Tibial nerve (tissue), 4 donors: Measurements from ENCODE around the gene PCDHA9. TPM values are rescaled to one million over a fixed set of nuclear protein-coding genes. Genes with fewer than 3 reads are reported as not detected.

ENCODE experiments used
- DNase-seq, 2 donors: peaks; one replicate each; pipeline ENCODE4 v3.0.0-alpha.2; 2019; ENCODE audit warnings: low spot score in 2 of 2
- H3K27ac ChIP-seq, 4 donors: fragments of 200-600 bp; sonication (generic) in 3 of 4; one replicate each; pipeline ENCODE4 v1.5.1; 2017 to 2019; ENCODE audit warnings: mild to moderate bottlenecking in 1 of 4
- H3K27me3 ChIP-seq, 2 donors: fragments of 200-600 bp; sonication (generic) in 1 of 2; one replicate each; pipeline versions ENCODE4 v1.5.1 to v1.6.0; 2017 to 2019
- H3K36me3 ChIP-seq, 3 donors: fragments of 200-600 bp; sonication (generic); one replicate each; pipeline ENCODE4 v1.5.1; 2018 to 2019
- H3K4me1 ChIP-seq, 4 donors: fragments of 200-600 bp; sonication (generic) in 3 of 4; one replicate each; pipeline ENCODE4 v1.5.1; 2017 to 2019
- H3K4me3 ChIP-seq, 4 donors: fragments of 200-600 bp; sonication (generic) in 3 of 4; one replicate each; pipeline ENCODE4 v1.5.1; 2017 to 2019; ENCODE audit warnings: mild to moderate bottlenecking in 1 of 4, moderate library complexity in 1 of 4
- H3K9me3 ChIP-seq, 4 donors: fragments of 200-600 bp; sonication (generic) in 3 of 4; one replicate each; pipeline ENCODE4 v1.5.1; 2017 to 2019
- EP300 ChIP-seq, 2 donors: sonication (generic); formaldehyde crosslinking; IDR thresholded peaks; one replicate each; pipeline ENCODE4 v1.6.1; 2017; ENCODE audit warnings: antibody characterized with exemption in 2 of 2, mild to moderate bottlenecking in 1 of 2
- POLR2A ChIP-seq, 2 donors: fragments of 450-650 bp; IDR thresholded peaks; one replicate each; pipeline ENCODE4 v1.6.1; 2017; ENCODE audit warnings: antibody characterized with exemption in 2 of 2, mild to moderate bottlenecking in 2 of 2, moderate library complexity in 2 of 2
- WGBS, 2 donors: methylation state at CpG; one replicate each; pipeline ENCODE4 v1.1.5; 2018; 5-methylcytosine and 5-hydroxymethylcytosine counted together
- total RNA-seq, 4 donors: library from RNA; depleted of rRNA; stranded (reverse); fragments of >200 nt; gene quantifications; one replicate each; pipeline ENCODE4 v1.1.0, GENCODE V29; 2016
- TF ChIP-seq, protein P1 (sequence below), 5 experiments: fragments of 200-600 bp in 3 of 5; fragments of 450-650 bp in 2 of 5; sonication (generic) in 3 of 5; IDR thresholded peaks; one replicate each; pipeline ENCODE4 v1.5.1; 2016 to 2019; ENCODE audit warnings: antibody characterized with exemption in 5 of 5, mild to moderate bottlenecking in 3 of 5, moderate library complexity in 2 of 5

Gene PCDHA9
- total RNA-seq, 4 donors from 2014 or later = 0.39 to 1.8 (median 0.64) TPM

DNA sequence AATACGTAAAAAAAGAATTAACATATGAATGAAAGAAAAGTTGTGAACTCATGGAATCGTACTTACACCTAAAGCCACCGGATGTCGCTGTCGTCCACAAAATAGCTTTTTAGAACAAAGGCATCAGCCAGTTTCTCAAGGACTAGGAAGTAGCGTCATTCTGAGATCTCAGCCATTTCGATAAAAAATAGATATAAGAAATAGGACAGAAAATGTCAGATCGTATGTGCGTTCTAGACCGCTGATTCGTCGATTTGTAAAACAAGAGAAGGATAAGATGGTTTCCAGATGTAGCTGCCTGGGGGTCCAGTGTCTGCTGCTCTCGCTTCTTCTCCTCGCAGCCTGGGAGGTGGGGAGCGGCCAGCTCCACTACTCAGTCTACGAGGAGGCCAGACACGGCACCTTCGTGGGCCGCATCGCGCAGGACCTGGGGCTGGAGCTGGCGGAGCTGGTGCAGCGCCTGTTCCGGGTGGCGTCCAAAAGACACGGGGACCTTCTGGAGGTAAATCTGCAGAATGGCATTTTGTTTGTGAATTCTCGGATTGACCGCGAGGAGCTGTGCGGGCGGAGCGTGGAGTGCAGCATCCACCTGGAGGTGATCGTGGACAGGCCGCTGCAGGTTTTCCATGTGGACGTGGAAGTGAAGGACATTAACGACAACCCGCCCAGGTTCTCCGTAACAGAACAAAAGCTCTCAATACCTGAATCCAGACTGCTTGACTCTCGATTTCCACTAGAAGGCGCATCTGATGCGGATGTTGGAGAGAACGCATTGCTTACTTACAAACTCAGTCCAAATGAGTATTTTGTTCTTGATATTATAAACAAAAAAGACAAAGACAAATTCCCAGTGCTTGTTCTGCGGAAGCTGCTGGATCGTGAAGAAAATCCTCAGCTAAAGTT is 7.8 kb downstream of the PCDHA9 start, which contains the start of gene PCDHA10:
PCDHA10 (plus strand) TSS at position 126 of the 903 bp plus-strand sequence; CDS start at position 278, 152 bp downstream.
- peak within 1 kb of the TSS in 3 of 4 donors; percentile 17 to 46 (median 20) for H3K4me3 ChIP-seq
- DNase-seq = no peak
- WGBS, 2 donors = 21 to 25% methylated on average over 44 of the region's 44 CpGs
- peaks cover 0 to 10% (median 0%) of the 10 kb centered on the region in 3 donors for H3K36me3 ChIP-seq
- H3K27ac ChIP-seq = no peak within 1 kb of the TSS
- H3K4me1 ChIP-seq = no peaks in the 10 kb centered on the region
- peaks cover 0 to 49% (median 4%) of the 10 kb centered on the region in 4 donors for H3K9me3 ChIP-seq
- TF ChIP-seq EP300 (IDR thresholded peaks at IDR 0.05) (no peak), POLR2A (IDR thresholded peaks at IDR 0.05) (no peak)
- TF ChIP-seq, protein P1, sequence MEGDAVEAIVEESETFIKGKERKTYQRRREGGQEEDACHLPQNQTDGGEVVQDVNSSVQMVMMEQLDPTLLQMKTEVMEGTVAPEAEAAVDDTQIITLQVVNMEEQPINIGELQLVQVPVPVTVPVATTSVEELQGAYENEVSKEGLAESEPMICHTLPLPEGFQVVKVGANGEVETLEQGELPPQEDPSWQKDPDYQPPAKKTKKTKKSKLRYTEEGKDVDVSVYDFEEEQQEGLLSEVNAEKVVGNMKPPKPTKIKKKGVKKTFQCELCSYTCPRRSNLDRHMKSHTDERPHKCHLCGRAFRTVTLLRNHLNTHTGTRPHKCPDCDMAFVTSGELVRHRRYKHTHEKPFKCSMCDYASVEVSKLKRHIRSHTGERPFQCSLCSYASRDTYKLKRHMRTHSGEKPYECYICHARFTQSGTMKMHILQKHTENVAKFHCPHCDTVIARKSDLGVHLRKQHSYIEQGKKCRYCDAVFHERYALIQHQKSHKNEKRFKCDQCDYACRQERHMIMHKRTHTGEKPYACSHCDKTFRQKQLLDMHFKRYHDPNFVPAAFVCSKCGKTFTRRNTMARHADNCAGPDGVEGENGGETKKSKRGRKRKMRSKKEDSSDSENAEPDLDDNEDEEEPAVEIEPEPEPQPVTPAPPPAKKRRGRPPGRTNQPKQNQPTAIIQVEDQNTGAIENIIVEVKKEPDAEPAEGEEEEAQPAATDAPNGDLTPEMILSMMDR (IDR thresholded peaks at IDR 0.05) = peak in 3 of 5 experiments; percentile 8 to 25 (median 12)
- no peaks in the 10 kb centered on the region for H3K27me3 ChIP-seq

GRCh38 chr5:140857177-140857986 is 9.2 kb downstream of the PCDHA9 start:
- no peaks in the 10 kb centered on the region for H3K4me1 ChIP-seq
- H3K9me3 ChIP-seq = peaks cover 0 to 59% (median 6%) of the 10 kb centered on the region in 4 donors
- peaks cover 0 to 17% (median 0%) of the 10 kb centered on the region in 3 donors for H3K36me3 ChIP-seq
- WGBS, 2 donors = 58 to 62% methylated on average over 73 to 82 of the region's 94 CpGs
- TF ChIP-seq EP300 (IDR thresholded peaks at IDR 0.05) (no peak), POLR2A (IDR thresholded peaks at IDR 0.05) (no peak)
- TF ChIP-seq, protein P1 (IDR thresholded peaks at IDR 0.05) = no peak
- no peaks in the 10 kb centered on the region for H3K27me3 ChIP-seq
- H3K27ac ChIP-seq = no peak overlapping the region
- no peak for DNase-seq
- no peak overlapping the region for H3K4me3 ChIP-seq

DNA sequence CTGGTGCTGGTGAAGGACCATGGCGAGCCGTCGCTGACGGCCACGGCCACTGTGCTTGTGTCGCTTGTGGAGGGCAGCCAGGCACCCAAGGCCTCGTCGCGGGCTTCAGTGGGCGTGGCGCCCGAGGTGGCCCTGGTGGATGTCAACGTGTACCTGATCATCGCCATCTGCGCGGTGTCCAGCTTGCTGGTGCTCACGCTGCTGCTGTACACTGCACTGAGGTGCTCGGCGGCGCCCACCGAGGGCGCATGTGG is 9.7 kb downstream of the PCDHA9 start:
- Histone ChIP-seq H3K36me3 (peaks cover 0 to 17% (median 0%) of the 10 kb centered on the region in 3 donors), H3K9me3 (peaks cover 0 to 60% (median 6%) of the 10 kb centered on the region in 4 donors), H3K27me3 (no peaks in the 10 kb centered on the region), H3K4me1 (no peaks in the 10 kb centered on the region), H3K27ac (no peak overlapping the region), H3K4me3 (no peak overlapping the region)
- 66 to 67% methylated on average over 10 to 16 of the region's 22 CpGs for WGBS, 2 donors
- DNase-seq = no peak
- TF ChIP-seq EP300 (IDR thresholded peaks at IDR 0.05) (no peak), POLR2A (IDR thresholded peaks at IDR 0.05) (no peak)
- TF ChIP-seq, protein P1 (IDR thresholded peaks at IDR 0.05) = no peak

DNA sequence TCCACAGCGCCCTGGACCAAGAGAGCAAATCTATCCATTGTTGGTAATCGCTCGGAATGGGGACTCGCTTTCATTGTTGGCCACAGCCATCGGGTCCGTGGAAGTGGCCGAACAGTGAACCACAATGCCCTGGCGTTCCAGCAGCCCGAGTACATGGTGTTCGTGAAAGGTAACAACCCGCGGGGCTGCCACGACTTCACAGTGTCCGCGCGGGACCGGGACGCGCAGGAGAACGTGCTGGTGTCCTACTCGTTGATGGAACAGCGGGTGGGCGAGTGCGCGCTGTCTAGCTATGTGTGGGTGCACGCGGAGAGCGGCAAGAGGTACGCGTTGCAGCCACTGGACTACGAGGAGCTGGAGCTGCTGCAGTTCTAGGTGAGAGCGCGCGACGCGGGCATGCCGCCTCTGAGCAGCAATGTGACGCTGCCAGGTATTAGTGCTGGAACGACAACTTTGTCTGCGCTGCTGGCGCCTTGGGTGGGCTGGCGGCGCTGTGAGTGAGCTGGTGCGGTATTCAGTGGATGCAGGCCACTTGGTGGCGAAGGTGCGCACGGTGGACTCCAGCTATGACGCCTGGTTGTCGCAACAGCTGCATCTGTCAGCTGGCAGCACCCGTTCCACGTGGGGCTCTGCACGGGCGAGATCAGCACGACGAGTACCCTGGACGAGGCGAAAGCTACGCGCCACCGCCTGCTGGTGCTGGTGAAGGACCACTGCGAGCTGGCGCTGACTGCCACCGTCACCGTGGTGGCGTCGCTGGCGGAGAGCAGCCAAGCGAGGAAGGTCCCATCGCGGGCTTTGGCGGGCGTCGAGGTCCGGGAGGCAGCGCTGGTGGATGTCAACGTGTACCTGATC is 14.5 kb downstream of the PCDHA9 start:
- H3K9me3 ChIP-seq = peaks cover 0 to 46% (median 6%) of the 10 kb centered on the region in 4 donors
- H3K27me3 ChIP-seq = no peaks in the 10 kb centered on the region
- no peak overlapping the region for H3K4me3 ChIP-seq
- WGBS, 2 donors = 44 to 58% methylated on average over 46 to 47 of the region's 76 CpGs
- H3K36me3 ChIP-seq = peaks cover 0 to 16% (median 0%) of the 10 kb centered on the region in 3 donors
- no peaks in the 10 kb centered on the region for H3K4me1 ChIP-seq
- DNase-seq = no peak
- no peak overlapping the region for H3K27ac ChIP-seq
- TF ChIP-seq EP300 (IDR thresholded peaks at IDR 0.05) (no peak), POLR2A (IDR thresholded peaks at IDR 0.05) (no peak)
- TF ChIP-seq, protein P1 (IDR thresholded peaks at IDR 0.05) = no peak
